ENCODE measurements around the gene CBFA2T2. TPM values are rescaled to one million over a fixed set of nuclear protein-coding genes. Genes with fewer than 3 reads are reported as not detected.

The CBFA2T2 gene
- total RNA-seq, 2 donors from 2014 or later: 9.8 to 10.4 TPM

DNA sequence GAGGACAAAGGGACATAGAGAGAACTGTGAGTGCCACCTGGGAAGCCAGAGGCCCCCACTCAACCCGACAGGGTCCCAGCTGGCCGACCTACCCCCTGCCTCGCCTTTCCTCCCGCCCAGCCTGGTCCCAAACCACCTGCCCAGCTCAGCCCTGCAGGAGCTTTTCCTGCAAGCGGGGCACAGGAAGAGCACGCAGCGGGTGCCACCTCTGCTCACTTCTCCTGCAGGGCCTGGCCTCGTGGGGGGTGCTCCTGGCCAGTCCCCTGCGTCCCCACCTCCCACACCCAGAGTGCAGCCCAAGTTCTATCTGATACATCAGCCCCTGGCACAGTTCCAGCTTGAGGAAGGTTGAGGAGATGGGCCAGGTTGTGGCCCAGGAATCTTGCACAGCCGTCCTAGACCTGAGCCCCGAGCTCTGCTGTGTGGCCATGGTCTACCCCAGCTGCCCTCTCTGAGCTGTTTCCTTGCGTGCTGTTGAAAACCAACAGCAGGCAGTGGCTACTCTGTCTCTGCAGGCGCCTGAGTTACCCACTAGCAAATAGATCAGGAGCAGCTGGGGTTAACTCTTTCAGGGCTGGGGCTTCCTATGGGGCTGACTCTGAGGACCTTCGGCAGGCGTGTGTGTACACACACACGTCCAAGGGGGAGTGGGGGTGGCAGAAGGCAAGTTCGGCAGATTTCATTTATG, 182.7 kb downstream of the CBFA2T2 start:
- peak overlapping the region; percentile 89 to 94 for H3K27ac ChIP-seq
- peaks cover 17% of the 10 kb centered on the region for H3K36me3 ChIP-seq
- no peak for TF ChIP-seq CTCF (IDR thresholded peaks at IDR 0.05)
- peaks cover 0 to 59% of the 10 kb centered on the region in 2 donors for H3K4me1 ChIP-seq
- H3K9me3 ChIP-seq: no peaks in the 10 kb centered on the region
- DNase-seq (ENCODE audit: low spot score): no peak
- H3K4me3 ChIP-seq: peak overlapping the region; percentile 73 to 81
- no peaks in the 10 kb centered on the region for H3K27me3 ChIP-seq

GRCh38 chr20:33673114-33673409, 183.2 kb downstream of the CBFA2T2 start:
- H3K27ac ChIP-seq: peak overlapping the region; percentile 89 to 94
- TF ChIP-seq CTCF (IDR thresholded peaks at IDR 0.05): no peak
- peaks cover 0 to 54% of the 10 kb centered on the region in 2 donors for H3K4me1 ChIP-seq

DNA sequence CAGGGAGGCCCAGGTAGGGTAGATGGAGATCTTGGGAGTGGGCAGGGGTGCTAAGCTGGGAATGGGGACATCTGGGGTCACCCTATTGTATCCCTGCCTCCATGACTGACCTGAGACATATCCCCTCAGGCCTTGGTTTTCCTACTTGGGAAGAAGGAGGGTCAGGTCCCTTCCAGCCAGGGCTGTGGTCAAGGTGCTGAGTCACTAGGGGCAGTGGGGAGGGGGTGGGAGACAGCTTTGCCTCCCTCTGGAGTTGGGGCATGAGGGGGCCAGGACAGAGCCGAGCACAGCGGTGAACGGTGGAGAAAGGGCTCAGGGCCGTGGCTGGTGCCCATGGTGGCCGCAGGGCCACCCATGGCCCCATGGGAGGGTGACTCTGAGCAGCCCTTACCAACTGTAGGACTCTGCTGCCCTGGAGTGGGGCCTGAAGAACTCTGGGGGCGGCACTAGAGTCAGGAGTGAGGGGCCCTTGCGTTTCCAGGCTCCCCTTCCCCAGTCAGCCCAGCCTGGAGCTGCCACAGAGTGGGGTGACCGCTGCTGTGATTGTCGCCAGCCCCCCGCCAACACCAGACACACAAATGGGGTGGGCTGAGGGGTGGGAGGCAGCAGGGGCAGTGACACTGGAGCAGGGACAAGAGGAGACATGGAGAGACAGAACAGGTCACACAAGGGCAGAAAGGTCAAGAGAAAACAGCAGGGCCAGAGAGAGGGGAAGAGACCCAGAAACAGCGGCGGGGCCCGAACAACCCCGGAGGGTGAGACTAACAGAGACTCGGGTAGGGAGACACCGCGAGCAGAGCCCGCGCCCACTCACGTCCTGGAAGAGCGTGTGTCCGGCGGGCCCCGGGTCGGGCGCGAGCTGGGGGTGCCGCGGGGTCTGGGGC, 183.8 kb downstream of the CBFA2T2 start:
- TF ChIP-seq CTCF (IDR thresholded peaks at IDR 0.05): no peak
- Histone ChIP-seq H3K4me1 (peaks cover 0 to 48% of the 10 kb centered on the region in 2 donors), H3K9me3 (no peaks in the 10 kb centered on the region)

More at GRCh38 chr20:33673114-33673409, 183.2 kb downstream of the CBFA2T2 start:
- peak overlapping the region; percentile 73 to 81 for H3K4me3 ChIP-seq
- H3K9me3 ChIP-seq: no peaks in the 10 kb centered on the region
- H3K36me3 ChIP-seq: peaks cover 17% of the 10 kb centered on the region
- no peak for DNase-seq (ENCODE audit: low spot score)
- H3K27me3 ChIP-seq: no peaks in the 10 kb centered on the region

DNA sequence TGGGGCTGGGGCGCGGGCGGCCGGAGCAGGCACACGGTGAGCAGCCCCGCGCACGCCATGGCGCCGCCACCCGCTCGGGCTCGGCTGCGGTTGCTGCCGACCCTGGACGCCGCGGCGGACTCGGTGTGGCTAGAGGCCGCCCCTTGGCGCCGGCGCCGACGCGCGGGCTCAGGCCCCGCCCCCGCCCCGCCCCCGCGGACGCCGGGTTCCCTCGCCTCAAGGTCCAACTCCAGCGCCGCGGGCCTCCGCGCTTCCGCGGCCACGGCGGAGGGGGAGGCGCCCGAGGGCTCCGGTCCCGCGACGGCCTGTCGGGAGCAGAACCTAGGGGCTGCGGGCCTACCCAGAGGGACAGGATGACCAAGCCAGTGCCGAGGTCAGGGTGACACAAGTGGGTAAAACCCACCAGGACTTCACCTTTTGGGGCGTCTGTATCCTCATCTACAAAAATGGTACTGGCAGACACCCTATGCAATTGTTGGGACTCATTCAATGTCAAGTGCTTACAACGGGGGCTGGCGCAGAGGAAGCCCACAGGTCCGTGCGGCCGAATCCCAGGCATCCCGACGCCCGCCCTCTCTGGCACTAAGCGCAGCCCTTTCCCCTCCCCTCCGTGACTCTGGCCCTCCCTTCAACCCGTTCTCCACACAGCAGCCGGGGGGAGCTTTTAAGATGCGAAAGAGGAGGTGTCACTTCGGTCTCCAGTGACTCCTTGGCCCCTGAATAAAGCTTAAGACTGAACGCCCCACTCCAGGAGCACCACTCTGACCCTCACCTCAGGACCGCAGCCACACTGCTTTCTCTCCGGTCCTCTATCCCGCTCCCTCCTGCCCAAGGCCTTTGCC, 184.6 kb downstream of the CBFA2T2 start, which contains the start of gene NECAB3:
NECAB3 (minus strand) TSS at position 135 of the 842 bp plus-strand sequence; CDS start at position 59, 76 bp downstream.
- peaks cover 0 to 47% of the 10 kb centered on the region in 2 donors for H3K4me1 ChIP-seq

More for the DNA sequence above, 183.8 kb downstream of the CBFA2T2 start:
- peaks cover 17% of the 10 kb centered on the region for H3K36me3 ChIP-seq
- no peak for DNase-seq (ENCODE audit: low spot score)
- no peaks in the 10 kb centered on the region for H3K27me3 ChIP-seq
- H3K4me3 ChIP-seq: peak overlapping the region; percentile 73 to 81
- H3K27ac ChIP-seq: peak overlapping the region; percentile 89 to 94

More for the DNA sequence above, 184.6 kb downstream of the CBFA2T2 start, which contains the start of gene NECAB3:
- DNase-seq (ENCODE audit: low spot score): peak; percentile 85
- Histone ChIP-seq H3K4me3 (peak within 1 kb of the TSS; percentile 73 to 81), H3K36me3 (peaks cover 17% of the 10 kb centered on the region), H3K27ac (peak within 1 kb of the TSS; percentile 89 to 94), H3K9me3 (no peaks in the 10 kb centered on the region), H3K27me3 (no peaks in the 10 kb centered on the region)
- no peak for TF ChIP-seq CTCF (IDR thresholded peaks at IDR 0.05)

Measured in right atrium auricular region (tissue), 2 donors.